ENCODE results near the gene TAAR2. TPM values are rescaled to one million over a fixed set of nuclear protein-coding genes. Genes with fewer than 3 reads are reported as not detected.

The TAAR2 gene
- total RNA-seq, 1 donor: not detected

- H4K20me1 ChIP-seq (ENCODE audit: insufficient read depth, low read length): no peaks in the 10 kb centered on the region
Observed at GRCh38 chr6:132666118-132666517, 42.0 kb upstream of the TAAR2 start.

GRCh38 chr6:132664309-132665034, 40.4 kb upstream of the TAAR2 start:
- no peak for DNase-seq (ENCODE audit: insufficient read length, low spot score, missing footprints)
- H3K27ac ChIP-seq (ENCODE audit: low read depth, low read length): no peak overlapping the region
- H3K4me2 ChIP-seq (ENCODE audit: insufficient read depth, low read length): no peak overlapping the region
- H3K79me2 ChIP-seq (ENCODE audit: insufficient read depth, low read length): no peaks in the 10 kb centered on the region
- peaks cover 5% of the 10 kb centered on the region for H3K27me3 ChIP-seq (ENCODE audit: insufficient read depth, low read length)
- H3K9me3 ChIP-seq (ENCODE audit: low read depth, low read length): no peaks in the 10 kb centered on the region
- H2AFZ ChIP-seq (ENCODE audit: low read length): no peak overlapping the region
- H4K20me1 ChIP-seq (ENCODE audit: insufficient read depth, low read length): no peaks in the 10 kb centered on the region
- H3K4me3 ChIP-seq (ENCODE audit: insufficient read depth, low read length): no peak overlapping the region
- no peaks in the 10 kb centered on the region for H3K4me1 ChIP-seq (ENCODE audit: insufficient read depth, low read length)
- H3K36me3 ChIP-seq (ENCODE audit: insufficient read depth, low read length): no peaks in the 10 kb centered on the region
- no peak for TF ChIP-seq CTCF (IDR thresholded peaks at IDR 0.05; ENCODE audit: extremely low read depth, low read depth, low read length)

More at GRCh38 chr6:132666118-132666517, 42.0 kb upstream of the TAAR2 start:
- Histone ChIP-seq H3K36me3 (ENCODE audit: insufficient read depth, low read length) (no peaks in the 10 kb centered on the region), H3K79me2 (ENCODE audit: insufficient read depth, low read length) (no peaks in the 10 kb centered on the region), H3K9me3 (ENCODE audit: low read depth, low read length) (no peaks in the 10 kb centered on the region), H3K4me3 (ENCODE audit: insufficient read depth, low read length) (no peak overlapping the region), H3K27ac (ENCODE audit: low read depth, low read length) (no peak overlapping the region), H2AFZ (ENCODE audit: low read length) (no peak overlapping the region), H3K27me3 (ENCODE audit: insufficient read depth, low read length) (peaks cover 5% of the 10 kb centered on the region), H3K4me2 (ENCODE audit: insufficient read depth, low read length) (no peak overlapping the region), H3K4me1 (ENCODE audit: insufficient read depth, low read length) (no peaks in the 10 kb centered on the region)
- TF ChIP-seq CTCF (IDR thresholded peaks at IDR 0.05; ENCODE audit: extremely low read depth, low read depth, low read length): no peak
- no peak for DNase-seq (ENCODE audit: insufficient read length, low spot score, missing footprints)

- no peak for TF ChIP-seq CTCF (IDR thresholded peaks at IDR 0.05; ENCODE audit: extremely low read depth, low read depth, low read length)
- DNase-seq (ENCODE audit: insufficient read length, low spot score, missing footprints): no peak
Observed at GRCh38 chr6:132663661-132664060, 39.6 kb upstream of the TAAR2 start.

GRCh38 chr6:132661906-132662305, 37.8 kb upstream of the TAAR2 start:
- Histone ChIP-seq H3K79me2 (ENCODE audit: insufficient read depth, low read length) (no peaks in the 10 kb centered on the region), H3K4me1 (ENCODE audit: insufficient read depth, low read length) (no peaks in the 10 kb centered on the region), H3K36me3 (ENCODE audit: insufficient read depth, low read length) (no peaks in the 10 kb centered on the region), H3K4me3 (ENCODE audit: insufficient read depth, low read length) (no peak overlapping the region), H4K20me1 (ENCODE audit: insufficient read depth, low read length) (no peaks in the 10 kb centered on the region), H3K27ac (ENCODE audit: low read depth, low read length) (no peak overlapping the region), H3K9me3 (ENCODE audit: low read depth, low read length) (no peaks in the 10 kb centered on the region), H3K27me3 (ENCODE audit: insufficient read depth, low read length) (peaks cover 5% of the 10 kb centered on the region), H3K4me2 (ENCODE audit: insufficient read depth, low read length) (no peak overlapping the region), H2AFZ (ENCODE audit: low read length) (no peak overlapping the region)
- TF ChIP-seq CTCF (IDR thresholded peaks at IDR 0.05; ENCODE audit: extremely low read depth, low read depth, low read length): no peak
- DNase-seq (ENCODE audit: insufficient read length, low spot score, missing footprints): no peak

More at GRCh38 chr6:132663661-132664060, 39.6 kb upstream of the TAAR2 start:
- no peaks in the 10 kb centered on the region for H3K9me3 ChIP-seq (ENCODE audit: low read depth, low read length)
- H3K27me3 ChIP-seq (ENCODE audit: insufficient read depth, low read length): peaks cover 5% of the 10 kb centered on the region
- H3K36me3 ChIP-seq (ENCODE audit: insufficient read depth, low read length): no peaks in the 10 kb centered on the region
- H3K4me2 ChIP-seq (ENCODE audit: insufficient read depth, low read length): no peak overlapping the region
- H3K4me3 ChIP-seq (ENCODE audit: insufficient read depth, low read length): no peak overlapping the region
- H3K27ac ChIP-seq (ENCODE audit: low read depth, low read length): no peak overlapping the region
- no peaks in the 10 kb centered on the region for H3K79me2 ChIP-seq (ENCODE audit: insufficient read depth, low read length)
- H3K4me1 ChIP-seq (ENCODE audit: insufficient read depth, low read length): no peaks in the 10 kb centered on the region
- no peaks in the 10 kb centered on the region for H4K20me1 ChIP-seq (ENCODE audit: insufficient read depth, low read length)
- H2AFZ ChIP-seq (ENCODE audit: low read length): no peak overlapping the region

Data from osteoblast (primary cell).